GM19372 (cell line): ENCODE results near the gene KCTD20.

Source experiments
- ATAC-seq: cut with Tn5 transposase; IDR thresholded peaks from one replicate; pipeline ENCODE4 v1.9.1; 2021; ENCODE audit warnings: mild to moderate bottlenecking, low read depth, moderate library complexity; ENCODE audit not compliant: unreplicated experiment

The KCTD20 gene

GRCh38 chr6:36491378-36491965 is 48.7 kb downstream of the KCTD20 start:
- ATAC-seq: no peak

GRCh38 chr6:36492092-36492491 is 49.3 kb downstream of the KCTD20 start:
- ATAC-seq: no peak

GRCh38 chr6:36492621-36493020 is 49.8 kb downstream of the KCTD20 start:
- no peak for ATAC-seq

- no peak for ATAC-seq
Measured at GRCh38 chr6:36493319-36493718, 50.5 kb downstream of the KCTD20 start.

- no peak for ATAC-seq
Measured at GRCh38 chr6:36493859-36494258, 51.1 kb downstream of the KCTD20 start.

GRCh38 chr6:36495086-36495485 is 52.3 kb downstream of the KCTD20 start:
- ATAC-seq: no peak

GRCh38 chr6:36499918-36500317 is 57.1 kb downstream of the KCTD20 start:
- ATAC-seq: no peak

GRCh38 chr6:36501686-36502085 is 58.9 kb downstream of the KCTD20 start:
- ATAC-seq: no peak

- ATAC-seq: no peak
Measured at GRCh38 chr6:36504181-36504580, 61.4 kb downstream of the KCTD20 start.

GRCh38 chr6:36504982-36505381 is 62.2 kb downstream of the KCTD20 start:
- ATAC-seq: no peak

GRCh38 chr6:36505744-36506534 is 63.1 kb downstream of the KCTD20 start:
- ATAC-seq: no peak

GRCh38 chr6:36506611-36507010 is 63.8 kb downstream of the KCTD20 start:
- ATAC-seq: no peak

GRCh38 chr6:36508532-36508931 is 65.7 kb downstream of the KCTD20 start:
- ATAC-seq: no peak

- ATAC-seq: no peak
Measured at GRCh38 chr6:36510365-36510764, 67.6 kb downstream of the KCTD20 start.

- ATAC-seq: no peak
Measured at GRCh38 chr6:36514554-36515456, 72.0 kb downstream of the KCTD20 start.

- no peak for ATAC-seq
Measured at GRCh38 chr6:36515844-36516243, 73.0 kb downstream of the KCTD20 start.

GRCh38 chr6:36516559-36516958 is 73.8 kb downstream of the KCTD20 start:
- no peak for ATAC-seq

- no peak for ATAC-seq
Measured at GRCh38 chr6:36516988-36517387, 74.2 kb downstream of the KCTD20 start.

- ATAC-seq: no peak
Measured at GRCh38 chr6:36517408-36517807, 74.6 kb downstream of the KCTD20 start.

GRCh38 chr6:36519352-36519751 is 76.6 kb downstream of the KCTD20 start:
- ATAC-seq: no peak

- ATAC-seq: no peak
Measured at GRCh38 chr6:36523451-36523850, 80.7 kb downstream of the KCTD20 start.
